Jurkat, Clone E6-1 (cell line): ENCODE measurements around the gene PLB1.
A peak's percentile ranks its signal among the peaks of the same experiment; 100 is the strongest.
"Not testable (repeated sequence)": the region's sequence is repeated elsewhere in the genome, so short reads cannot be mapped to it uniquely, and the experiment has no call there.

ENCODE experiments used
- DNase-seq: peaks from one replicate; pipeline ENCODE4 v3.0.0-alpha.2; 2011; ENCODE audit warnings: low read depth, low spot score
- H3K4me3 ChIP-seq: 2 replicates; pipeline ENCODE4 v1.5.1; 2011; ENCODE audit warnings: mild to moderate bottlenecking, low read length, control low read depth, moderate library complexity

PLB1 gene

DNA sequence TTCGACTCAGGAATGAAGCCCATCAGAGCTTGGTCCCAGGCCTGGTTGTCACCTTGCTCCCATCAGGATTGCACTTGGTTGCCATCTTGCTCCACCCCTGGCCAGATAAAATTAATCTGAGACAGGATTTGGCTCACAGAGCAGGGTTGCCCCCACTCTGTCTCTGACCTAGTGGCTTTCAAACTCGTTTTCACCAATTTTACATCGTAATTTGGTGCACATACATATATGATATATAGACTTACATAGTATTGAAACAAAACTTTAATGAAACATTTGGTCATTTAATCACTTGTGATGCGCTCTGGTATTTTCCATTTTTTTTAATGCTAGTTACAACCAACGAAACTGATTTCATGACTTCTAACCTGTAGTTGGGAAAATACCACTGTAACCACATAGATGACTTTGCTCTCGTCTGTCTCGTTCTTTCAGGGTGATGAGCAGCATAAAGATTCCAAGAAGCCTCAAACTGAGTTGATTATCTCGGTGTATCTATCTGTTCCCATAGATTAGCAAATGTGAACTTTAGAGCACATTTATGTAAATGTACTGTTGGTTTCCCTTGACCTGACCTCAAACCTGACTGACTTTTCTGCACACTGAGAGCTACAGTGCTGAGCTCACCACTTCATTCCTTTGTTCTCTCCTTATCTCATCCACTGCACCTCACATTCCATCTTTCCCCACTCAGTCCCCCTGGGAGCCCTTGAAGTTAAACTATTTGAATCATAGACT lies 30.5 kb upstream of the PLB1 start:
- DNase-seq = peak; percentile 61
- no peak overlapping the region for H3K4me3 ChIP-seq

- H3K4me3 ChIP-seq = no peak overlapping the region
- DNase-seq = no peak
These were observed 26.6 kb upstream of the PLB1 start for GRCh38 chr2:28469304-28469703.

GRCh38 chr2:28469947-28470535 lies 25.8 kb upstream of the PLB1 start:
- H3K4me3 ChIP-seq = no peak overlapping the region
- no peak for DNase-seq

- no peak for DNase-seq
- H3K4me3 ChIP-seq = no peak overlapping the region
These were observed 25.1 kb upstream of the PLB1 start for GRCh38 chr2:28470759-28471158.

DNA sequence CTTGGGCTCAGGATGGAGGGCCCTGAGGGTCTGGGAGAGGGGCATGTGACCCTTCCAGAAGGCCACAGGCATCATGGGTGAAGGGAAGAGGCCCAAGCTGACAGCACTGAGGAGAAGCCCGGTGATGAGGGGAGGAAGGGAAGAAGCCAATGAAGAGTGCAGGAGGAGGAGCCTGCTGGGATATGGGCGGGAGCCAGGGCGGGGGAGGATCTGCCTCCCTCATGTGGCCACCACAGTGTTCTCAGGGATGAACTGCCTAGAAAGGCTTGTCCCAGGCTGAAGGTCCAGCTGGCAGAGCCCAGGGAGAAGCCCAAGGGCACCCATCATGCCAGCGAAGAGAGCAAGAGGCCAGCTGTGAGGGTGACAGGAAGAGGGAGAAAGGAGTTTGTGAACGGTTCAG lies 24.6 kb upstream of the PLB1 start:
- no peak for DNase-seq
- no peak overlapping the region for H3K4me3 ChIP-seq

GRCh38 chr2:28471701-28472236 lies 24.1 kb upstream of the PLB1 start:
- DNase-seq = no peak
- no peak overlapping the region for H3K4me3 ChIP-seq

- not testable (repeated sequence) for DNase-seq, H3K4me3 ChIP-seq
These were observed 23.2 kb upstream of the PLB1 start for GRCh38 chr2:28472641-28473040.

DNA sequence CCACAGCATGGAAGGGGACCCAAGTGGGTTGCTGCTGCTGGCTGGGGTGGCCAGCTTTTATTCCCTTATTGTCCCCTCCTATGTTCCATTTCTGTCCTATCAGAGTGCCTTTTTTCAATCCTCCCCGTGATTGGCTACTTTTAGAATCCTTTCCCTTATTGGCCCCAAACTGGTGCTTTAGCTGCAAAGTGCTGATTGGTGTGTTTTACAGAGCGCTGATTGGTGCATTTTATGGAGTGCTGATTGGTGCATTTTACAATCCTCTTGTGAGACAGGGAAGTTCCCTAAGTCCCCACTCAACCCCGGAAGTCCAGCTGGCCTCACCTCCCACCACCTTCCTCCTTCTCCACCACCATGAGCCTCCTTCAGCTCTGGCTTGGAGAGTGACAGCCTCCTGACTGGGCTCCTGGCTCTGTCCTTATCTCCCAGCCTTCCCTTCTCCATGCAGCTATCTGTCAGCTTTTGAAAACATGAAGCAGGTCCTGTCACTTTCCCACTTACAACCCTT lies 20.7 kb upstream of the PLB1 start:
- no peak overlapping the region for H3K4me3 ChIP-seq
- no peak for DNase-seq

DNA sequence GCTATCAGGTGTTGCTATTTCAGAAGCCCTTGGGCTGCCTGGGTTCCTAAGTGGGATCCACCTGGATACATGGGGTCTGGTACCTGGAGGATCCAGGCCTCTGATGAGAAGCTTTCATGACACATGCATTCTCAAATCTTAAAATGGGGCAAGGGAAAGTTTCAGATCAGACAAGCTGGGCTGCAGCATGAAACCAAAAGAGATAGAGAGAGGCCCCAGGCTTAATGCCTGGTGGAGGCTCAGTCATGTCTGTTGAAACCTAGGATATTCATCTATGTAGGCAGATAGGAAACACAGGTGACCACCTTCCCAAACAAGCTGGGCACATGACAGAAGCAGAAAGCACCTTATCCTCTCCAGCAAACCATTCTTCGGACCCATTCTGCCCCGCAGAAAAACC lies 18.8 kb upstream of the PLB1 start:
- DNase-seq = no peak
- H3K4me3 ChIP-seq = no peak overlapping the region

- no peak for DNase-seq
- no peak overlapping the region for H3K4me3 ChIP-seq
These were observed 18.2 kb upstream of the PLB1 start for GRCh38 chr2:28477645-28478044.

GRCh38 chr2:28480403-28481049 lies 15.3 kb upstream of the PLB1 start:
- no peak for DNase-seq
- no peak overlapping the region for H3K4me3 ChIP-seq

DNA sequence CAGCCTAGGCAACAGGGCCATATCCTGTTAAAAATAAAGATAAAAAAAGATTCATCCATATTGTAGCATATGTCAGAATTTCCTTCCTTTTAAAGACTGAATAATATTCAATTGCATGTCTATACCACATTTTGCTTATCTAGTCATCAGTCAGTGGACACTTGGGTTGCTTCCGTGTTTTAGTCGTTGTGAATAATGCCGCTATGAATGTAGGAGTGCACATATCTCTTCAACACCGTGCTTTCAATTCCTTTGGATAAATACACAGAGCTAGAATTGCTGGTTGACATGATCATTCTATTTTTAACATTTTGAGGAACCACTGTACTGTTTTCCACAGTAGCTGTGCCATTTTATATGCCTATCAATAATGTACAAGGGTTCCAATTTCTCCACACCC lies 14.0 kb upstream of the PLB1 start:
- H3K4me3 ChIP-seq = no peak overlapping the region
- no peak for DNase-seq

DNA sequence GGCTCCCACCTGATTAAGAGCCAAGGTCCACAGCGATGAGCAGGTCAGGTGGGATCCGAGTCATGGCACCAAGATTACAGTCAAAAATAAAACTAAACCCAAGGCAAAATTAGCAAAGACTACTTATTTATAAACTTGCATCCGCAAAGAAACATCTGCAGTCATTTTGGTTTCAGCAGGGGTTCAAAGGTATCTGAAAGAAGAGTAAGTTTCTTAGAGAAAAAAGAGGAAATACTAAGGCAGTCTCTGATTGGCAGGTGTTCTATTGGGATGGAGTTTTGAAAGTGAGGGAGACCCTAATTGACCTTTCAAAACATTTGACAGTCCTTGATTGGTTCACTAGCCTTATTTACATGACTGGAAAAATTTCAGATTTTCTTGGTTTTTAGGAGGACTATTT lies 11.0 kb upstream of the PLB1 start:
- DNase-seq = no peak
- H3K4me3 ChIP-seq = no peak overlapping the region

- no peak for DNase-seq
- H3K4me3 ChIP-seq = no peak overlapping the region
These were observed 9.3 kb upstream of the PLB1 start for GRCh38 chr2:28486526-28486925.

DNA sequence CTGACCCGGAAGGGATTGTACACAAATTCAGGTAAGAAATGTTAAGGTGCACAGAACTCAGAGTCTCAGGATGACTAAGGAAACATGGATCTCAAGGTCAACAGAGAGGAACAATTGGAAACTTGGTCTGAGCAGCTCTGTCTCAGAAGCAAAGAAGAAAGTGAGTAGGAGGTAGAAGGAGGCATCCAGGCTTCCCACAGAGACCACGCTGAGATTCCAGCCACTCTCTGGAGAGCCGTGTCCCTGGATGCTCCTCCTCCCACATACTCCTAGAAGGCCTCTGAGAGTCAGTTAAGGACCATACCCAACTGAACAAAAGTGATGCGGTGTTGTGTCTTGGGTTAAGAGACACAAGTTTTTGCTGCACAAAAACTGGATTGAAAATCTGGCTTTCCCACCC lies 8.6 kb upstream of the PLB1 start:
- H3K4me3 ChIP-seq = no peak overlapping the region
- DNase-seq = no peak

DNA sequence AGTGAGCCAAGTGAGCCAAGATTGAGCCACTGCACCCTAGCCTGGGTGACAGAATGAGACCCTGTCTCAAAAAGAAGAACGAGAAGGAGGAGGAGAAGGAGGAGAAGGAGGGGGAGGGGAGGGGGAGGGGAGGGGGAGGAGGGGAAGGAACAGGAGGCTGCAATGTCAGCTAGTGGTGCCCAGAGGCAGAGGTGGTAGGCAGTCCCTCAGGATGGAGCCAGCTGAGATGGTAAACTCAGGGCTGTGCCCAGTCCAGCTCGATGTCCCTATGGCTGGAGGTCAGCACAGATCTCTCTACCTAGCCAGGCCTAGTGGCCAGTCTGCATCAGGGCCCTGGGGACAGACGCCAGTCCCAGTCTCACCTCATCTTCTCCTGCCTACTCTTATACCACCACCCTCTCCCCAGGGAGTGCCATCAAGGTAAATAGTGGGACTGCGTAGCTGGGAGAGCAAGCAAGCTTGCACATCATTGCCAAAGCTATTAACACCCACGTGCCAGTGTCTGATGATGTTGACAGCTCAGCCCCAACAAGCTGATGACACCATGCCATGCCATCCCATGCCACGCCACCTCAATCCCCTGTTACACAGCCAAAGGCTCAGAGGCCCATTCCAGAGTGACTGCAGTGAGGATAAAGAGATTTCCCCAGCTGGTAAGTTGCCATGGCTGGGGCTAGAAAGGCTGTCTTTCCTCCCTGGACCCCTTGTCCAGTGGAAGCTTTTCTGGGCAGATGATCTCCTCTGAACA lies 7.6 kb upstream of the PLB1 start:
- H3K4me3 ChIP-seq = no peak overlapping the region
- no peak for DNase-seq

DNA sequence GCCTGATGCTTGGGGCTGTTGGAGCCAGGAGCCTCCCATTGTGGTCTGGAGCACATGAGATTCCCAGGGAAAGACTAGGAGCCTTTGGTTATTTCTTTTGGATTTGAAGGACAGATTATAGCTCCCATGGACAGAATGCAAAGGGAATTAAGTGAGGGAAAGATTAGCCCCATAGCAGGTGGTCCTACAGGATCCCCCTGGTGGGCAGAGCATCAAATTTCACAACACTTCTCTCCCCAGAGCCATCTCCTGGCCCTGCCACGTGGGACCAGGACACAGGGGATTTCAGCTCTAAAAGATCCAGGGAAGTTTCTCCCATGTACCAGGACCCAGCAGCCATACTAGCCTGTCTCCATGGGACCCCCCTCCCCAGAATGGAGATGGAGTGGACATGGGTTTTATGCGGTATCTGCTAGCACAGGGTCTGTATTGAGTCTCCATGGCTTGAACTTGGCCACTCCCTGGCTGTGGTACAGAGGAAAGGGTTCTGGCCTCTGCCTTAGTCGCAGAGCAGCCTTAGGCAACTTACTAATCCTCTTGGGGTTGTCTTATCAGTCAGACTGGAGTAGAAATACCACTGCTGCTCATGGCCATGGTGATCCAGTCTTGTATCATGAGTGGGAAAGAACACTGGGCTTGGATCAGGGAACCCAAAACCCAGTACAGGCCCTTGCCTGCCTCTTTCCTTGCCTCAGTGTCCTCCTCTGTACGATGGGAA lies 6.8 kb upstream of the PLB1 start:
- no peak overlapping the region for H3K4me3 ChIP-seq
- no peak for DNase-seq

GRCh38 chr2:28490558-28490957 lies 5.3 kb upstream of the PLB1 start:
- DNase-seq = no peak

DNA sequence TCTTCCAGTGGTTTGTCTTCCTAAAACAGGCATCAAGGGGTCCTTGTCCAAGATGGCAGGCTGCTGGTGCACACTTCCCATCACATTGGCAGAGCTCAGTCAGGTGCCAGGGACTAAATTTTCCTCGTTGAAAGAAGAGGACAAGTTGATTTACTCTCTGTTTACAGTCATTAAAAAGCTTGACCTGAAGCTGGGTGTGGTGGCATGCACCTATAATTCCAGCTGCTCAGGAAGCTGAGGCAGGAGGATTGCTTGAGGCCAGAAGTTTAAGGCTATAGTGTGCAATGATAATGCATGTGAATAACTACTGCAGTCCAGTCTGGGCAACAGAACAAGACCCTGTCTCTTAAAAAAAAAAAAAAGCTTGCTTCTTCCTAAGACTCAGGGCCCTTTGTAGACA lies 3.6 kb upstream of the PLB1 start:
- no peak overlapping the region for H3K4me3 ChIP-seq
- no peak for DNase-seq

More at GRCh38 chr2:28490558-28490957, 5.3 kb upstream of the PLB1 start:
- no peak overlapping the region for H3K4me3 ChIP-seq
